Uterus (tissue), 2 donors: ENCODE data around the gene TNS4.

Experiments
- CTCF ChIP-seq, 4 experiments: fragments of 200-600 bp in 2 of 4; fragments of 450-650 bp in 2 of 4; sonication (generic) in 2 of 4; IDR thresholded peaks; one replicate each; pipeline ENCODE4 v1.5.1; 2016 to 2019; ENCODE audit warnings: antibody characterized with exemption in 4 of 4, mild to moderate bottlenecking in 2 of 4, moderate library complexity in 1 of 4
- POLR2A ChIP-seq, 2 donors: fragments of 450-650 bp; IDR thresholded peaks; one replicate each; pipeline ENCODE4 v1.6.1; 2016; ENCODE audit warnings: antibody characterized with exemption in 2 of 2, mild to moderate bottlenecking in 1 of 2, moderate library complexity in 1 of 2

- TF ChIP-seq CTCF (IDR thresholded peaks at IDR 0.05), result no peak
- no peak for TF ChIP-seq POLR2A (IDR thresholded peaks at IDR 0.05)
Measured at GRCh38 chr17:40463122-40463550, 38.3 kb downstream of the TNS4 start.
